Activated CD4-positive, alpha-beta T cell treated with anti-CD3 and anti-CD28 coated beads, Interleukin-2, amount 10 ng/mL, durations not matched to agents 7 days and 5 days (primary cell): Measurements from ENCODE around the gene WDR12. TPM values are rescaled to one million over a fixed set of nuclear protein-coding genes. Genes with fewer than 3 reads are reported as not detected.
A peak's percentile ranks its signal among the peaks of the same experiment; 100 is the strongest.
"Not testable (repeated sequence)": the region's sequence is repeated elsewhere in the genome, so short reads cannot be mapped to it uniquely, and the experiment has no call there.

Source experiments
- CTCF ChIA-PET: fragments of 350-600 bp; sonication (Branson Sonifier 250); formaldehyde crosslinking; loops from one replicate; lab custom pipeline; 2021; ENCODE audit warnings: antibody characterized with exemption; lab: Charles Lee
- POLR2A ChIA-PET: fragments of 350-600 bp; sonication (Branson Sonifier 250); formaldehyde crosslinking; loops from one replicate; lab custom pipeline; 2021; ENCODE audit warnings: antibody characterized with exemption; lab: Charles Lee
- DNase-seq: peaks from one replicate; pipeline ENCODE4 v3.0.0-alpha.2; 2020
- H3K27ac Mint-ChIP-seq: one replicate; pipeline ENCODE4 v1.8.0; 2021; ENCODE audit warnings: mild to moderate bottlenecking, moderate library complexity, mixed read lengths
- H3K27me3 Mint-ChIP-seq: one replicate; pipeline ENCODE4 v1.8.0; 2021; ENCODE audit warnings: mixed read lengths
- H3K36me3 Mint-ChIP-seq: one replicate; pipeline ENCODE4 v1.8.0; 2021; ENCODE audit warnings: low read depth, mixed read lengths
- H3K4me1 Mint-ChIP-seq: one replicate; pipeline ENCODE4 v1.8.0; 2021; ENCODE audit warnings: mixed read lengths
- H3K4me3 Mint-ChIP-seq: one replicate; pipeline ENCODE4 v1.8.0; 2021; ENCODE audit warnings: mild to moderate bottlenecking, moderate library complexity, mixed read lengths
- H3K9me3 Mint-ChIP-seq: one replicate; pipeline ENCODE4 v1.8.0; 2021; ENCODE audit warnings: mixed read lengths
- total RNA-seq, 2 experiments: library from RNA; stranded (reverse); gene quantifications; one replicate each; pipeline ENCODE4 v1.2.3, GENCODE V29; 2021

WDR12 gene
- total RNA-seq, 2 experiments from 2014 or later: 44.2 to 51.4 TPM

DNA sequence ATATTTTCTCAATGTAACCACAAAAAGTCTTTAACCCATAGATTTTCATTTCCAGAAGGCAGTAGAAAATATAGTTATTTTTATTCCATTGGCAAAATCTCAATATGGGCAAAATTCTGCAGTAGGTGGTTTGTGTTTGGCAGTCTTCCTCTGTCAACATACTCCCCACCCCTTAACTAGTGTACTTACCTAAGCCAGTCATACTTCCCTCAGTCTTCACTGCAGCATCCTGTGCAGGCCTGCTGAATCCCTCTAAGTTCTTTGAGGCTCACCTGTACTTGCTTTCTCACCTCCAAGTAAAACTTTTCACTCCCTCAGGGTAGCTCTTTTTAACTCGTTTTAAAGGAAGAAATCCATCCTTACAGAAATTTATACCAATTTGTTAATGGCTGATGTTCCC, 7.4 kb upstream of the WDR12 start:
- Mint-ChIP-seq H3K4me3 (no peak overlapping the region), H3K27ac (no peak overlapping the region), H3K4me1 (no peaks in the 10 kb centered on the region), H3K36me3 (peaks cover 5% of the 10 kb centered on the region), H3K9me3 (no peaks in the 10 kb centered on the region), H3K27me3 (no peaks in the 10 kb centered on the region)
- ChIA-PET CTCF (no interaction called here), POLR2A (no interaction called here)
- no peak for DNase-seq

DNA sequence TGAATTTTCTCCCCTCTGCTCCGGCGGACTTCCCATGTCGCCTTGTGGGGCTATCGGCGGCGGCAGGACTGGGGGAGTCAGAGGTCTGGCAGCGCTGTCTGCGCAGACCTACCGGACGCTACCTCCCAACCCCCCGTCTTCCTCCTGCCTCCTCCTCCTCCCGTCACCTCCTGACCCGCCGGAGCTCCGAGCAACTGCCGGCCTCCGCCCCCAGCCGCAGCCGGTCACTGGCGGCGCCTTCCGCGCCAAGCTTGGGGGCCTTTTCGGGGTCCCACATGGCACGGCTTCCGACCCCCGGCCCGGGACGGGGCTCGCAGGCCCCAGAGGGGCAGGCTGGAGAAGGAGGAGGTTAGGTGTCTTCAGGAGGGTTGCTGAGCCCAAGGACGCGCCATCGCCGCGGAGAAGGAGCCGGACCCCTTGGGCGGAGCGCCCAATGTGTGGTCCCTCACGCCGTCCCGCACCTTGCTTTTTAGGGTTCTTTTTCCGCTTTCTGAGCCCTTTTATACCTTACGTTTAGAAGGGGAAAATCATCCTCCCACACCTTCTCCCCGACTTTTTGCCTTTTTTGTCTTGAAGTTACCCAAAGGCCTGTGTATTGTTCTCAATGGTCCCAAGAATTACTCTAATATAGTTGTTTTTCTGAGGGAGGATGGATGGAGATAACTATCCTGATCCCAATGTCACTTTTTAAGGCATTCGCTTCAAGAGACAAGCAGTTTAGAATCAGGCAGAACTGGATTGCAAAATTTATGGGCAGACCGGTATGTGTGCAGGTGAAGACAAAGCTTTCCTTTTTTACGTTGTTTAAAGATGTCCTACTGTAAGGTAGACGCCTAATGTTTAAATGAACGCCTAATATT, 1.1 kb upstream of the WDR12 start:
- H3K36me3 Mint-ChIP-seq, H3K27me3 Mint-ChIP-seq, DNase-seq, H3K9me3 Mint-ChIP-seq, POLR2A ChIA-PET: not testable (repeated sequence)
- H3K4me1 Mint-ChIP-seq: peaks cover 36% of the 10 kb centered on the region
- peak overlapping the region; percentile 92 for H3K4me3 Mint-ChIP-seq
- H3K27ac Mint-ChIP-seq: peak overlapping the region; percentile 97
- CTCF ChIA-PET: interaction anchor here (1.2 to 1.4 kb wide), 2 partner anchors 13 to 326 kb away, joined by 4 read pairs; partner anchors contain the start of gene CYP20A1

DNA sequence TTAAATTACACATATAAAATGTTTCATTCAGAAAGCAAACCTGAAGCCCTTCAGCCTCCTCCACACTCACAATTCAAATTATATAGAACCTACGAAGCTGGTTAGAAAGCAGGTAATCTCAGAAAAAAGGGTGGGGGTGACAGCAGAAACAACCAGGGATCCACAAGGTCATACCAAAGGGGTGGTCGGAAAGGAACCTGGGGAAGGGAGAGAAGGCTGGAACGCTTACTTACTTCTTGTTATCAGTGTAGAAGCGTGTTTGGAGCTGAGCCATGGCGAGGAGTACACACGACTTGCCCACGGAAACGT, 316 bp downstream of the WDR12 start:
- no peaks in the 10 kb centered on the region for H3K27me3 Mint-ChIP-seq
- ChIA-PET CTCF (interaction anchor here (1.2 to 1.8 kb wide), 3 partner anchors 11 to 327 kb away, joined by 4 to 7 read pairs (median 4); partner anchors contain the start of gene CYP20A1), POLR2A (interaction anchor here (0.7 kb wide), 1 partner anchor 1025 kb away, joined by 7 read pairs; no protein-coding TSS in a partner anchor)
- DNase-seq: no peak
- peak overlapping the region; percentile 97 for H3K27ac Mint-ChIP-seq
- peaks cover 36% of the 10 kb centered on the region for H3K4me1 Mint-ChIP-seq
- H3K4me3 Mint-ChIP-seq: peak overlapping the region; percentile 92
- H3K36me3 Mint-ChIP-seq: peaks cover 10% of the 10 kb centered on the region
- no peaks in the 10 kb centered on the region for H3K9me3 Mint-ChIP-seq

DNA sequence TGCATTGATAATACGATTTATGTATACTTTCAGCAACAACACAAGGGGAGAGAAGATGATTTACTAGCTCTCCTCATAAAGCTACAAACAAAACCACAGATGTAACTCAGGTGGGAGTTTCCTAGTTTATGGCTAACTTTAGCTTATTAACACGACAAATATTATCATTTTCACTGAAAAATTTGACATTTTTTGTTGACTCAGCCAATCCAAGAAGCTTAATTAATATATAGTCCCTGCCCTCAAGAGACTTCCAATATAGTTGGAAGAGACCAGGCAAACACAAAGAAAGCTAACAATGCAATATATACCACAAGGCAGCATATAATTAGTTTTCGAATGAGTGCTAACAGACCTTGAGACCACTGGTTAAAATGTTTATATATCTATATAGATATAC, 775 bp downstream of the WDR12 start:
- peak overlapping the region; percentile 97 for H3K27ac Mint-ChIP-seq
- ChIA-PET POLR2A (no interaction called here), CTCF (interaction anchor here (1.1 to 1.8 kb wide), 3 partner anchors 12 to 24 kb away, joined by 3 to 7 read pairs (median 4); no protein-coding TSS in a partner anchor)
- peak overlapping the region; percentile 92 for H3K4me3 Mint-ChIP-seq
- H3K9me3 Mint-ChIP-seq: peaks cover under 1% of the 10 kb centered on the region
- H3K36me3 Mint-ChIP-seq: peaks cover 14% of the 10 kb centered on the region
- H3K4me1 Mint-ChIP-seq: peaks cover 36% of the 10 kb centered on the region
- no peaks in the 10 kb centered on the region for H3K27me3 Mint-ChIP-seq
- DNase-seq: no peak

DNA sequence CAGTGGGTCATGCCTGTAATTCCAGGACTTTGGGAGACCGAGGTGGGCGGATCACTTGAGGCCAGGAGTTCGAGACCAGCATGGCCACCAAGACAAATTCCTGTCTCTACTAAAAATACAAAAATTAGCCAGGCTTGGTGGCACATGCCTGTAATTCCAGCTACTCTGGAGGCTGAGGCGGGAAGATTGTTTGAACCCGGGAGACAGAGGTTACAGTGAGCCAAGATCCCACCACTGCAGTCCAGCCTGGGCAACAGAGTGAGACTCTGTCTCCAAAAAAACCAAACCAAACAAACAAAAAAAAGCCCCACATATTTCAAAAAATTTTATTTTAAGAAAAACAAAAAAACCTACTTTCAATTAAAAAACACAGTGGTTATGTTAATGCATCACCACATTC, 1.2 kb downstream of the WDR12 start:
- CTCF ChIA-PET: interaction anchor here (1.1 to 1.8 kb wide), 3 partner anchors 12 to 40 kb away, joined by 3 to 7 read pairs (median 4); no protein-coding TSS in a partner anchor
- H3K27me3 Mint-ChIP-seq, H3K9me3 Mint-ChIP-seq, POLR2A ChIA-PET, DNase-seq, H3K27ac Mint-ChIP-seq: not testable (repeated sequence)
- peaks cover 18% of the 10 kb centered on the region for H3K36me3 Mint-ChIP-seq
- peak overlapping the region; percentile 92 for H3K4me3 Mint-ChIP-seq
- peaks cover 36% of the 10 kb centered on the region for H3K4me1 Mint-ChIP-seq

DNA sequence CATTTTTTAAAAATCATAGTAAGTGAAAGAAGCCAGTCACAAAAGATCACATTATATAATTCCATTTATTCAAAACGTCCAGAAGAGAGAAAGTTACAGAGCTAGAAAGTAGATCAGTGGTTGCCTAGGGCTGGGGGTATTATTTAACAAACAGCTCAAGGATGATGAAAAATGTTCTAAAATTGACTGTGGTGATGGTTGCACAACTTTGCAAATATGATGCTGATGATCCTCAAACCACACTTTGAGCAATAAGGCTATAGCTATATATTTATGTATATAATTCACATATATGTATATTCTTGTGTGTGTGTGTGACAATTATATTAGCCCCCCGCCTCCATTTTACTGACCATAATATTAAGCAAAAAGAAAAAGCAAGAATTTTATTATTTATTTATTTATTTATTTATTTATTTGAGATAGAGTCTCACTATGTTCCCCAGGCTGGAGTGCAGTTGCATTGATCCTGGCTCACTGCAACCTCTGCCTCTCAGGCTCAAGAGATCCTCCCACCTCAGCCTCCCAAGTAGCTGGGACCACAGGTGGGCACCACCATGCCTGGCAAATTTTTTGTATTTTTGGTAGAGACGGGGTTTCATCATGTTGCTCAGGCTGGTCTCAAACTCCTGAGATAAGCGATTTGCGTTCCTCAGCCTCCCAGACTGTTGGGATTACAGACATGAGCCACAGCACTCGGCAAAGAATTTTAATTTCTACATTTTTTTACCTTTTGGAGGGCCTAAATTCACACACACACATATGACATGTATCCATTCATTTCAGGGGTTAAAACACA, 1.9 kb downstream of the WDR12 start:
- DNase-seq: no peak
- ChIA-PET CTCF (interaction anchor here (0.6 to 1.6 kb wide), 7 partner anchors 13 to 740 kb away, joined by 3 to 4 read pairs (median 3); no protein-coding TSS in a partner anchor), POLR2A (interaction anchor here (0.5 kb wide), 1 partner anchor 205 kb away, joined by 4 read pairs; no protein-coding TSS in a partner anchor)
- Mint-ChIP-seq H3K27ac (no peak overlapping the region), H3K36me3 (peaks cover 23% of the 10 kb centered on the region), H3K9me3 (peaks cover 8% of the 10 kb centered on the region), H3K27me3 (no peaks in the 10 kb centered on the region), H3K4me3 (peak overlapping the region; percentile 92), H3K4me1 (peaks cover 37% of the 10 kb centered on the region)

DNA sequence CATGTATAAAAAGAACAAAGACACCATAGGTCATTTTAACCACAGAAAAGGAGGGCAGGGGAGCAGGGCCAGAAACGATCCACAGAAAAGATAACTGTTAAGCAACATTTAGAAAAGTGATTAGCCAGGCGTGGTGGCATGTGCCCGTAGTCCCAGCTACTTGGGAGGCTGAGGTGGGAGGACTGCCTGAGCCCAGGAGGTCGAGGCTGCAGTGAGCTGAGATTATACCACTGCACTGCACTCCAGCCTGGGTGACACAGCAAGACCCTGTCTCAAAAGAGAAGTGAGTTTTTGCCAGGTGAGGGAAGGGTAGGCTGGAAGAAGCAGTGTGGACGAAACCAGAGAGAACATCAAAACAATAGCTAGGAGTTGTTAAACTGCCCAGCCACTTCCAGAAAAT, 3.3 kb downstream of the WDR12 start:
- no peak for DNase-seq
- ChIA-PET POLR2A (no interaction called here), CTCF (interaction anchor here (0.8 kb wide), 1 partner anchor 14 kb away, joined by 4 read pairs; no protein-coding TSS in a partner anchor)
- H3K4me1 Mint-ChIP-seq: peaks cover 40% of the 10 kb centered on the region
- peaks cover 12% of the 10 kb centered on the region for H3K9me3 Mint-ChIP-seq
- H3K27me3 Mint-ChIP-seq: no peaks in the 10 kb centered on the region
- H3K27ac Mint-ChIP-seq: no peak overlapping the region
- H3K36me3 Mint-ChIP-seq: peaks cover 33% of the 10 kb centered on the region
- H3K4me3 Mint-ChIP-seq: no peak overlapping the region

DNA sequence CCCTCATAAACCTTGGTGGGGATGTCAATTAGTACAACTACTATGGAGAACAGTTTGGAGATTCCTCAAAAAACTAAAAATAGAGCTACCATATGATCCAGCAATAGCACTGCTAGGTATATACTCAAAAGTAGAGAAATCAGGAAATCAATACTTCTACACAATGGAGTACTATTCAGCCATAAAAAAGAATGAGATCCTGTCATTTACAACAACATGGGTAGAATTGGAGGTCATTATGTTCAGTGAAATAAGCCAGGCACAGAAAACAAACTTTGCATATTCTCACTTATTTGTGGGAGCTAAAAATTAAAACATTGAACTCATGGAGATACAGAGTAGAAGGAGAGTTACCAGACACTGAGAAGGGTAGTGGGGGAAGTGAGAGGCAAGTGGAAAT, 6.0 kb downstream of the WDR12 start:
- DNase-seq, POLR2A ChIA-PET, H3K4me3 Mint-ChIP-seq, H3K27ac Mint-ChIP-seq, CTCF ChIA-PET, H3K27me3 Mint-ChIP-seq: not testable (repeated sequence)
- peaks cover 33% of the 10 kb centered on the region for H3K4me1 Mint-ChIP-seq
- peaks cover 37% of the 10 kb centered on the region for H3K36me3 Mint-ChIP-seq
- peaks cover 12% of the 10 kb centered on the region for H3K9me3 Mint-ChIP-seq

DNA sequence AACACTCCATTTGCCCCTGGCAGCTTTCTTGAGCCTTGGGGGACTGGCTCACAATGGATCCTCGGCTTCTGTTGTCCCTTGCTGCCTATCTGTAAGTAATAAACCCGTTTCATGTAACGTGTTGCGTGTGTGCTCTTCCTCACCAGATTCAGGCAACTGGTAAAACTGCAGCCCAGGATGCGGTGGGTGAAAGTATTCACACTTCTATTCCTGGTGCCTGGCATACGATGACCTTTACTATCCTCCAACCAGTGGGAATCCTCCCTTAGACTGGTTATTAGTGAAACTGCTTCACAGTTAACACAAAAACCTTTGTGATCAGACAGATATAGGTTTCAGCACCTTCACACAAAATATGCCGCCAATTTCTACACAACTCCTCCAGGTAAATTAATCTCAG, 26.3 kb downstream of the WDR12 start:
- no peak for DNase-seq
- H3K4me1 Mint-ChIP-seq: no peaks in the 10 kb centered on the region
- ChIA-PET POLR2A (no interaction called here), CTCF (no interaction called here)
- H3K9me3 Mint-ChIP-seq: no peaks in the 10 kb centered on the region
- no peak overlapping the region for H3K4me3 Mint-ChIP-seq
- H3K36me3 Mint-ChIP-seq: peaks cover 30% of the 10 kb centered on the region
- no peak overlapping the region for H3K27ac Mint-ChIP-seq
- no peaks in the 10 kb centered on the region for H3K27me3 Mint-ChIP-seq

DNA sequence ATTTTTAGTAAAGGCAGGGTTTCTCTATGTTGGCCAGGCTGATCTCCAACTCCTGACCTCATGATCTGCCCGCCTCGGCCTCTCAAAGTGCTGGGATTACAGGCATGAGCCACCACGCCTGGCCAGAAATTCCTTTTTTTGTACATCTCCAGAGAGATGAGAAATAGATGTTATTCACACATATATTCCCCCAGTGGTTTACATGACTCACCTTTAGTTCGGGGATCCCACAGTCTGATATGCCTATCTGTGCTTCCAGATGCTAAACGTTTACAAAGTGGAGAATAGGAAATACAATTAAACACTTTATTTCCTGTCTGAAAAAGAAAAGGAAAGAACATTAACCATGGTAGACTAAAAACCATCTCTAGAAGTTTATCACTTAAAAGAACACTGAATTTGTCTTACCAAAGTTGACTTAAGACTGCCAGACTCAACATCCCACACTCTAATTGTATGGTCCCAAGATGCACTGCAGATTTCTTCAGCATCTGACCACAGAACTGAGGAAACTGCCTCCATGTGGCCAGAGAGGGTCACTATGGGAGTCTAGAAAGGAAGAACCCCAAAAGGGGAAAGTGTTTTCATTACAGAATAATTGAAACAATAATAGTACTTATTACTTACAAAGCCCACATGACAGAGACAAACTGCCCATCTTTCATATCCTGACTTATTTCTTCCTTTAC, 27.3 kb downstream of the WDR12 start:
- no peak overlapping the region for H3K27ac Mint-ChIP-seq
- H3K36me3 Mint-ChIP-seq: peaks cover 30% of the 10 kb centered on the region
- ChIA-PET POLR2A (no interaction called here), CTCF (no interaction called here)
- H3K9me3 Mint-ChIP-seq: no peaks in the 10 kb centered on the region
- no peak for DNase-seq
- H3K27me3 Mint-ChIP-seq: no peaks in the 10 kb centered on the region
- H3K4me1 Mint-ChIP-seq: no peaks in the 10 kb centered on the region
- H3K4me3 Mint-ChIP-seq: no peak overlapping the region

DNA sequence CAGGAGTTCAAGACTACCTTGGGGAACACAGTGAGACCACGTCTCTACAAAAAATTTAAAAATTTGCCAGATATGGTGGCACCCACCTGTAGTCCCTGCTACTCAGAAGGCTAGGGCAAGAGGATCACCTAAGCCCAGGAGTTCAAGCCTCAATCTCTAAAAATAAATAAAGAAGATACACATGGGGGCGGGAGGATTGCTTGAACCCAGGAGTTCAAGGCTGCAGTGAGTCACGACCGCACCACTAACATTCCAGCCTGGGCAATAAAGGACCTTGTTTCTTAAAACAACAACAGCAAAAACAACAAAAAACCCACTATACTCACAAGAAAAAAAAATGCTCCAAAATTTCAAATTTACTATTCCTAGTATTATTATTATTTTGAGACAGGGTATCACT, 29.9 kb downstream of the WDR12 start:
- Mint-ChIP-seq H3K27ac (no peak overlapping the region), H3K9me3 (no peaks in the 10 kb centered on the region), H3K36me3 (peaks cover 26% of the 10 kb centered on the region), H3K27me3 (no peaks in the 10 kb centered on the region), H3K4me1 (no peaks in the 10 kb centered on the region), H3K4me3 (no peak overlapping the region)
- POLR2A ChIA-PET: no interaction called here
- CTCF ChIA-PET: interaction anchor here (1.8 kb wide), 1 partner anchor 10 kb away, joined by 4 read pairs; the partner anchor contains the start of gene ICA1L
- DNase-seq: no peak

DNA sequence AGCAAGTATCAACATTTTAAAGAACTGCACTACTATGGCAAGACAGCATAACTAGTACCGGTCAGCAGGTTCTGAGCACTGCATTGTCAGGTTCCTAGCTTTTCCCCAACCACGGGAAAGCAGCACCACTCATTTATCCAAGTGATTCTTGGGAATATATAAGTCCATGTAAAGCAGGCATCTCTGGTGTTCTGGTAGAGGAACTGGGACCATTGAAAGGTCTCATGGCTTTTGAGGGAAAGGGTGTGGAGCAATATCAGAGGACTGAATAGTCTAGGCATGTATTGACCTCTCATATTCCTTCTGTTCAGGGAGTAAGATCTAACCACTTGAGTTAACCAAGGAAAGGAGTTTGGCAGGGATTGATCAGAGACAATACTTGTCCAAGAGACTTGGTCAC, 33.8 kb downstream of the WDR12 start:
- Mint-ChIP-seq H3K4me1 (peaks cover 1% of the 10 kb centered on the region), H3K4me3 (no peak overlapping the region), H3K27me3 (no peaks in the 10 kb centered on the region), H3K9me3 (no peaks in the 10 kb centered on the region), H3K27ac (no peak overlapping the region), H3K36me3 (peaks cover 11% of the 10 kb centered on the region)
- no peak for DNase-seq
- ChIA-PET POLR2A (interaction anchor here (0.6 kb wide), 1 partner anchor 403 kb away, joined by 4 read pairs; no protein-coding TSS in a partner anchor), CTCF (no interaction called here)
